Esophagus (tissue), 2 donors: ENCODE results near the gene RPL5. TPM values are rescaled to one million over a fixed set of nuclear protein-coding genes. Genes with fewer than 3 reads are reported as not detected.

ENCODE experiments used
- H3K27ac ChIP-seq, 2 donors: one replicate each; pipeline ENCODE4 v1.5.1; 2013; ENCODE audit warnings: low read depth in 2 of 2, mild to moderate bottlenecking in 2 of 2, inconsistent platforms in 1 of 2, low read length in 1 of 2, moderate library complexity in 1 of 2
- H3K27me3 ChIP-seq, 2 donors: one replicate each; pipeline ENCODE4 v1.6.1; 2013; ENCODE audit warnings: low read length in 2 of 2, control low read depth in 1 of 2, mild to moderate bottlenecking in 1 of 2; ENCODE audit not compliant: insufficient read depth in 2 of 2, control insufficient read depth in 1 of 2
- H3K36me3 ChIP-seq, 2 donors: one replicate each; pipeline ENCODE4 v1.6.1; 2013; ENCODE audit warnings: low read length in 1 of 2; ENCODE audit not compliant: control insufficient read depth in 2 of 2, insufficient read depth in 2 of 2
- H3K4me1 ChIP-seq, 2 donors: one replicate each; pipeline ENCODE4 v1.6.1; 2013; ENCODE audit warnings: low read length in 1 of 2; ENCODE audit not compliant: control insufficient read depth in 2 of 2, insufficient read depth in 2 of 2
- H3K4me3 ChIP-seq, 2 donors: one replicate each; pipeline ENCODE4 v1.5.1; 2013; ENCODE audit warnings: low read length in 2 of 2, mild to moderate bottlenecking in 2 of 2, low read depth in 1 of 2, moderate library complexity in 1 of 2
- H3K9me3 ChIP-seq, 2 donors: one replicate each; pipeline ENCODE4 v1.6.1; 2013; ENCODE audit warnings: mild to moderate bottlenecking in 2 of 2, low read depth in 1 of 2, low read length in 1 of 2, moderate library complexity in 1 of 2; ENCODE audit not compliant: control insufficient read depth in 2 of 2, insufficient read depth in 1 of 2
- WGBS, 2 donors: extraction: QIAGEN DNeasy Blood & Tissue Kit; methylation state at CpG; one replicate each; pipeline ENCODE4 v1.1.7; 2013; 5-methylcytosine and 5-hydroxymethylcytosine counted together
- polyA plus RNA-seq, 2 donors: library from polyadenylated mRNA; stranded (reverse); fragments of 200-250 nt; gene quantifications; one replicate each; pipeline ENCODE4 v1.2.3, GENCODE V29; 2013
- donor health status: healthy with polysubstance abuse.
- donor health status: Bipolar disorder and iron deficiency.

Gene RPL5
- polyA plus RNA-seq, 2 donors = 1,458 to 1,852 TPM

GRCh38 chr1:92792340-92792782, 39.5 kb upstream of the RPL5 start:
- no peaks in the 10 kb centered on the region for H3K4me1 ChIP-seq
- H3K27ac ChIP-seq = no peak overlapping the region
- H3K27me3 ChIP-seq = no peaks in the 10 kb centered on the region
- H3K9me3 ChIP-seq = no peaks in the 10 kb centered on the region
- no peak overlapping the region for H3K4me3 ChIP-seq
- 60 to 64% methylated on average over 3 of the region's 3 CpGs for WGBS, 2 donors
- no peaks in the 10 kb centered on the region for H3K36me3 ChIP-seq

- no peaks in the 10 kb centered on the region for H3K4me1 ChIP-seq
- H3K27ac ChIP-seq = no peak overlapping the region
- 87 to 89% methylated on average over 4 of the region's 4 CpGs for WGBS, 2 donors
- no peaks in the 10 kb centered on the region for H3K36me3 ChIP-seq
- no peaks in the 10 kb centered on the region for H3K9me3 ChIP-seq
- no peaks in the 10 kb centered on the region for H3K27me3 ChIP-seq
- no peak overlapping the region for H3K4me3 ChIP-seq
Observed at GRCh38 chr1:92795166-92795565, 36.7 kb upstream of the RPL5 start.

GRCh38 chr1:92797297-92797696, 34.5 kb upstream of the RPL5 start:
- Histone ChIP-seq H3K27me3 (no peaks in the 10 kb centered on the region), H3K36me3 (no peaks in the 10 kb centered on the region), H3K4me3 (no peak overlapping the region), H3K4me1 (no peaks in the 10 kb centered on the region), H3K27ac (no peak overlapping the region), H3K9me3 (no peaks in the 10 kb centered on the region)

- H3K36me3 ChIP-seq = no peaks in the 10 kb centered on the region
- H3K27ac ChIP-seq = no peak overlapping the region
- 70 to 95% methylated on average over 1 of the region's 1 CpG for WGBS, 2 donors
- H3K4me3 ChIP-seq = no peak overlapping the region
- no peaks in the 10 kb centered on the region for H3K27me3 ChIP-seq
- no peaks in the 10 kb centered on the region for H3K4me1 ChIP-seq
- no peaks in the 10 kb centered on the region for H3K9me3 ChIP-seq
Observed at GRCh38 chr1:92797961-92798360, 33.9 kb upstream of the RPL5 start.

- 90 to 93% methylated on average over 7 of the region's 7 CpGs for WGBS, 2 donors
Observed at GRCh38 chr1:92803140-92803887, 28.5 kb upstream of the RPL5 start.

GRCh38 chr1:92804721-92805201, 27.1 kb upstream of the RPL5 start:
- H3K9me3 ChIP-seq = no peaks in the 10 kb centered on the region
- H3K36me3 ChIP-seq = no peaks in the 10 kb centered on the region
- no peak overlapping the region for H3K27ac ChIP-seq
- H3K4me1 ChIP-seq = no peaks in the 10 kb centered on the region
- H3K27me3 ChIP-seq = no peaks in the 10 kb centered on the region
- 6 to 8% methylated on average over 7 of the region's 7 CpGs for WGBS, 2 donors
- no peak overlapping the region for H3K4me3 ChIP-seq

More at GRCh38 chr1:92803140-92803887, 28.5 kb upstream of the RPL5 start:
- H3K27ac ChIP-seq = no peak overlapping the region
- H3K36me3 ChIP-seq = no peaks in the 10 kb centered on the region
- no peak overlapping the region for H3K4me3 ChIP-seq
- no peaks in the 10 kb centered on the region for H3K4me1 ChIP-seq
- H3K9me3 ChIP-seq = no peaks in the 10 kb centered on the region
- no peaks in the 10 kb centered on the region for H3K27me3 ChIP-seq

- Histone ChIP-seq H3K4me3 (no peak overlapping the region), H3K27ac (no peak overlapping the region), H3K9me3 (no peaks in the 10 kb centered on the region), H3K27me3 (no peaks in the 10 kb centered on the region), H3K4me1 (no peaks in the 10 kb centered on the region), H3K36me3 (no peaks in the 10 kb centered on the region)
- WGBS, 2 donors = 92 to 96% methylated on average over 1 of the region's 1 CpG
Observed at GRCh38 chr1:92805216-92805615, 26.6 kb upstream of the RPL5 start.

- Histone ChIP-seq H3K4me1 (no peaks in the 10 kb centered on the region), H3K4me3 (no peak overlapping the region)
Observed at GRCh38 chr1:92808381-92808780, 23.5 kb upstream of the RPL5 start.

GRCh38 chr1:92816732-92817131, 15.1 kb upstream of the RPL5 start:
- no peaks in the 10 kb centered on the region for H3K27me3 ChIP-seq
- 62 to 65% methylated on average over 2 of the region's 2 CpGs for WGBS, 2 donors
- H3K4me3 ChIP-seq = no peak overlapping the region
- no peaks in the 10 kb centered on the region for H3K4me1 ChIP-seq
- no peaks in the 10 kb centered on the region for H3K9me3 ChIP-seq
- no peak overlapping the region for H3K27ac ChIP-seq
- no peaks in the 10 kb centered on the region for H3K36me3 ChIP-seq

More at GRCh38 chr1:92808381-92808780, 23.5 kb upstream of the RPL5 start:
- Histone ChIP-seq H3K27ac (no peak overlapping the region), H3K36me3 (no peaks in the 10 kb centered on the region), H3K27me3 (no peaks in the 10 kb centered on the region), H3K9me3 (no peaks in the 10 kb centered on the region)

GRCh38 chr1:92817137-92817697, 14.6 kb upstream of the RPL5 start:
- 42 to 52% methylated on average over 1 of the region's 1 CpG for WGBS, 2 donors
- H3K4me3 ChIP-seq = no peak overlapping the region
- H3K27me3 ChIP-seq = no peaks in the 10 kb centered on the region
- H3K9me3 ChIP-seq = no peaks in the 10 kb centered on the region
- H3K4me1 ChIP-seq = no peaks in the 10 kb centered on the region
- H3K27ac ChIP-seq = no peak overlapping the region
- H3K36me3 ChIP-seq = no peaks in the 10 kb centered on the region
